GM21576 (cell line): ENCODE measurements around the gene TLR4.

Experiments
- ATAC-seq: cut with Tn5 transposase; IDR thresholded peaks from one replicate; pipeline ENCODE4 v1.9.1; 2021; ENCODE audit warnings: mild to moderate bottlenecking, moderate library complexity; ENCODE audit not compliant: unreplicated experiment

The TLR4 gene

GRCh38 chr9:117704024-117704575 lies at the start of gene TLR4:
Gene TLR4 (plus strand): TSS chr9:117704403. CDS start chr9:117704473, 70 bp downstream.
- ATAC-seq, result peak; percentile 100

DNA sequence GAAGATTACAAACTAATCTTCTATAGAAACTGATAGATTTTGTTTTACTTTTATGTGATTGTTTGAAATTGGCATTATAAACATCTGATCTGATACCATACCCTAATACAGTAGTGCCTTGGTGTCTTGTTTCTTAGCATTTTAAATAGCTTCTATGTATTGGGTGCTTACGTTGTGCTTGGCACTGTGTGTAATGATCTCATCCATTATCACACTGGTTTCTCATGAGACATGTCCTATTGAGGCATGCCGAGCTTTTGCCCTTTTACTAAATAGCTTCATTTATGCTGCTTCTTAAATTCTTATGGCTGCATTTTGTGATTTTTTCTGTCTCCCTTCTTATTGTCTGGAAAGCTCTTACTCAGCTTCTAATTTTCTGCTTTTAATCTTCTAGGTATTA lies 48.2 kb upstream of the TLR4 start:
- no peak for ATAC-seq

GRCh38 chr9:117662651-117663050 lies 41.6 kb upstream of the TLR4 start:
- no peak for ATAC-seq

GRCh38 chr9:117664419-117664818 lies 39.8 kb upstream of the TLR4 start:
- no peak for ATAC-seq

DNA sequence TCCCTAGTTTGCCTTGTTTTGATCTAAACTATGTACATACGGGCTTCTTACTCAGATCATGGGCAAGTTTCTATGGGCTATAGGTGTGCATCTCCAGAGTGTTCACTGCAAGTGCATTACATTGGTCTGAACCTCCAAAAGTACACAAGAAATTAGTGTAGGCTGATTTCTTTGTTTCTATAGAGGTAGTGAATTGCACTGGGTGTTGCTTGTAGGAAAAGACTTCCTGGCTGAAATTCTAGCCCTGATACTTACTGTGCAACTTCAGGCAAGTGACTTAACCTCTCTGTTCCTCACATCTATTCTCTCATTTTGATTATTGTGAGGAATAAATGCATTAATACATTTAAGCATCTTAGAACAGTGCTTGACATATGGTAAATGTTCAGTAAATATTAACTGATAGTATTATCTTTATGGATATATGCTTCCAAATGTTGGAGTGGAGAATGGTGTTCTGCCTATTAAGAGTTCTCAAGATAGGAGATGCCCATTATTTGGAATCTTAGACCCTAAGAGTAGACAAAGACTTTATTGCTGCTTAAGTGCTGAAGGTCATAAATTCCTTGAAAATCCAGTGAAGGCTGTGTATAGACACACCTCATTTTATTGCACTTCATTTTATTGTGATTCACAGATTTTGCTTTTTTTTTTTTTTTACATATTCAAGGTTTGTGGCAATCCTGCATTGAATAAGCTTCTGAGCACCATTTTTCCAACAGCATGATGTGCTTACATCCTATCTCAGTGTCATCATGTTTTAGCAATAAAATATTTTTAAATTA lies 38.4 kb upstream of the TLR4 start:
- ATAC-seq, result no peak

- no peak for ATAC-seq
Measured at GRCh38 chr9:117671468-117671867, 32.7 kb upstream of the TLR4 start.

GRCh38 chr9:117672369-117672768 lies 31.8 kb upstream of the TLR4 start:
- ATAC-seq, result no peak

DNA sequence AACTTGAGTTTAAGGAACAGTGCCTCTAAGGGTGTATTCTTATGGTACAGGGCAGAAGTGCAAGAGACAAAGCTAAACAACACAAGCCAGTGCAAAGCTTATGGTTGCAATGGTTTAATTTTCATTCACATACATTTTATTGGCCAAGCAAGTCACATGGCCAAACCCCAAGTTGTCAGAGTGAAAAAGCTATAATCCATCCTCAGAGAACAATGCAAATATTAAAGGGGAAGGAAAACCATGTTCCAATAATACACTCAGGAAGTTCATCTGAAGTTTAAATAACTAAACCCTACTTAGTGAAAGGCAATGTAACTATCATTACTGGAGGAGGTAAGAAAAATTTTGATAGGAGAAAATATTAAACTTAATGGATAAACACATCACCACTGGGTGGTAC lies 26.6 kb upstream of the TLR4 start:
- no peak for ATAC-seq

GRCh38 chr9:117678871-117679270 lies 25.3 kb upstream of the TLR4 start:
- no peak for ATAC-seq

DNA sequence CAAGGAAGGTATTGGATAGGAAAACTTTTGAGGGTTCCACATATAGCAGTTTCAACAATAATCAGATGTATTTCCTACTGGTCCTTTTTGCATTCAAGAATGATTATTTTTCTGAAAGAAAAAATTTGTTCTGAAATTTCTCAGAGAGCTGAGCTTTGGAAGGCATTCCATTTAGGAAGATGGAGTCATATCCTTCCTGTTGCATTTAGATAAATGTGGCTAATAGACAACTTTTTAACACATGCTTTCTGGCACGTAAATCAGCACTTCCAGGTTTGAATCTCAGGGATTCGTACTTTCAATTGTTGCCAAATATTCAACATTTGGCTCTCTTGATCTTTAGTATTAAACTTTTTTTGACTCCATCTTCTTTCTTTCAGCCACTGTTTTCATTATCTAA lies 24.8 kb upstream of the TLR4 start:
- no peak for ATAC-seq

- ATAC-seq, result no peak
Measured at GRCh38 chr9:117681888-117682287, 22.3 kb upstream of the TLR4 start.

- ATAC-seq, result peak; percentile 78
Measured at GRCh38 chr9:117682955-117683710, 21.1 kb upstream of the TLR4 start.

- no peak for ATAC-seq
Measured at GRCh38 chr9:117687532-117687931, 16.7 kb upstream of the TLR4 start.

GRCh38 chr9:117691367-117691766 lies 12.8 kb upstream of the TLR4 start:
- ATAC-seq, result no peak

GRCh38 chr9:117696154-117696553 lies 8.0 kb upstream of the TLR4 start:
- no peak for ATAC-seq

- ATAC-seq, result no peak
Measured at GRCh38 chr9:117697046-117697445, 7.2 kb upstream of the TLR4 start.

DNA sequence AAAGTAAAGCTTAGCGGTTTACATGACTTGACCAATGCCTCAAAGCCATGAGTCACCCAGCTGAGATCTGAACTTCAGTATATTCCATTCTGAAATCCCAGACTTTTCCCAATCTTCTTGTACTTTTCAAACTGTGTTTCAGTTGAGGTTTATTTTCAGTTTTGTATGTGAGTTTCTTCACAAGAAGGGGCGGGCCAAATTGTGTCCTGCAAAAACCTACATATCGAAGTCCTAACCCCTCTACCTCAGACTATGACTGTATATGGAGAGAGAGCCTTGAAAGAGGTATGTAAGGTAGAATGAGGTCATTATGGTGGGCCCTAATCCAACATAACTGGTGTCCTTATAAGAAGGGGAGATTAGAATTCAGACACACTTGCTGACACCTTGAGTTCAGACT lies 666 bp upstream of the TLR4 start:
- ATAC-seq, result no peak

DNA sequence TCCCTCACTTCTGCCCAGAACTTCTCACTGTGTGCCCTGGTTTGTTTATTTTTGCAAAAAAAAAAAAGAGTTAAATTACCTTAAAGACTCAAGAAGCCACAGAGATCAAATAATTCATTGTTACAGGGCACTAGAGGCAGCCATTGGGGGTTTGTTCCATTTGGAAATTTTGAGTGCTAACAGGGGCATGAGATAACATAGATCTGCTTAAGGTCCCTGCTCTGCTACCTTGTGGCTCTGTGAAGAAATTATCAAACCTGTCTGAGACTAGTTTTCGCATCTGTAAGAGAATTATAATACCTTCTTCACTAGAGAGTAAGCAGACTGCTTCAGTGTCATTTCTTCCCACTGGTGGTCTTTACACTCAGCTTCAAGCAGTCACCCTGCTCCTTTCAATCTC lies 394 bp downstream of the TLR4 start:
- no peak for ATAC-seq

DNA sequence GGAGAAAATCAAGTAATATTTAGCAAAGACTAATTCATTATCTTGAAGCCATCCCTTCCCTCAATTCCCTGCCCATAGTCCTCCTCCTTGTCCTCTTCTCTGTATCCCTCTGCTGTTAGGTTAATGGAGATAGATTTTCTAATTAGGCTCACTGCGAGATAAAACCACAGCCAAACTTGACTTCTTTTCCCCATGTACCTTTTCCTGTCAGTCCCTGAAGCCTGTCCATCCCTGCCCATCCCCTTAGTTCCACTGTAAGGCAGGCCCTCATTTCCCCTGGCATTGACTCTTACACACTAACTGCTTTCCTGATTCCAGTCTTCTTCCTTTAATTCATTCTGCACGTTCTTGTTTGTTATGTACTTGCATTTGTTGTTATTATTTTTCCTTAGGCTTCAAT lies 1.2 kb downstream of the TLR4 start:
- no peak for ATAC-seq

- no peak for ATAC-seq
Measured at GRCh38 chr9:117706421-117707116, 2.4 kb downstream of the TLR4 start.

- ATAC-seq, result no peak
Measured at GRCh38 chr9:117707561-117707960, 3.4 kb downstream of the TLR4 start.
